Activated effector memory CD4-positive, alpha-beta T cell treated with Interleukin-2 at 50 U/mL for 16 hours (primary cell): ENCODE data around the gene GREM2.
A peak's percentile ranks its signal among the peaks of the same experiment; 100 is the strongest.

Experiments
- DNase-seq: peaks from one replicate; pipeline ENCODE4 v3.0.0-alpha.2; 2020

Gene GREM2

GRCh38 chr1:240496941-240497340 lies 115.0 kb downstream of the GREM2 start:
- no peak for DNase-seq

GRCh38 chr1:240496356-240496755 lies 115.6 kb downstream of the GREM2 start:
- DNase-seq, result no peak

GRCh38 chr1:240495601-240496000 lies 116.4 kb downstream of the GREM2 start:
- DNase-seq, result no peak

- peak; percentile 4 for DNase-seq
Measured at GRCh38 chr1:240492832-240493440, 119.0 kb downstream of the GREM2 start.

- DNase-seq, result no peak
Measured at GRCh38 chr1:240491796-240492195, 120.2 kb downstream of the GREM2 start.

GRCh38 chr1:240491156-240491555 lies 120.8 kb downstream of the GREM2 start:
- DNase-seq, result no peak

GRCh38 chr1:240487493-240487892 lies 124.5 kb downstream of the GREM2 start:
- no peak for DNase-seq

- DNase-seq, result no peak
Measured at GRCh38 chr1:240486611-240487010, 125.3 kb downstream of the GREM2 start.

GRCh38 chr1:240484804-240485443 lies 127.0 kb downstream of the GREM2 start:
- DNase-seq, result no peak

GRCh38 chr1:240478536-240478935 lies 133.4 kb downstream of the GREM2 start:
- no peak for DNase-seq

- DNase-seq, result no peak
Measured at GRCh38 chr1:240475832-240476231, 136.1 kb downstream of the GREM2 start.

GRCh38 chr1:240474133-240474614 lies 137.8 kb downstream of the GREM2 start:
- DNase-seq, result no peak

- no peak for DNase-seq
Measured at GRCh38 chr1:240468656-240469055, 143.3 kb downstream of the GREM2 start.

- DNase-seq, result no peak
Measured at GRCh38 chr1:240467895-240468294, 144.1 kb downstream of the GREM2 start.

- DNase-seq, result no peak
Measured at GRCh38 chr1:240466509-240466908, 145.4 kb downstream of the GREM2 start.

- no peak for DNase-seq
Measured at GRCh38 chr1:240465531-240465940, 146.4 kb downstream of the GREM2 start.

GRCh38 chr1:240464099-240464498 lies 147.9 kb downstream of the GREM2 start:
- DNase-seq, result no peak

GRCh38 chr1:240462766-240463395 lies 149.1 kb downstream of the GREM2 start:
- no peak for DNase-seq

- DNase-seq, result no peak
Measured at GRCh38 chr1:240462277-240462676, 149.7 kb downstream of the GREM2 start.

- no peak for DNase-seq
Measured at GRCh38 chr1:240457203-240457602, 154.8 kb downstream of the GREM2 start.

GRCh38 chr1:240455228-240455821 lies 156.6 kb downstream of the GREM2 start:
- no peak for DNase-seq

- no peak for DNase-seq
Measured at GRCh38 chr1:240445369-240445768, 166.6 kb downstream of the GREM2 start.

GRCh38 chr1:240441669-240442068 lies 170.3 kb downstream of the GREM2 start:
- DNase-seq, result no peak
